Measurements from ENCODE around the gene PDE6A.
A peak's percentile ranks its signal among the peaks of the same experiment; 100 is the strongest.

The PDE6A gene

GRCh38 chr5:149963729-149964128 is 19.1 kb upstream of the PDE6A start:
- Histone ChIP-seq H3K79me2 (ENCODE audit: control insufficient read depth, insufficient read depth, low read length, unreplicated experiment) (peaks cover 27% of the 10 kb centered on the region), H3K27me3 (ENCODE audit: insufficient read depth, low read length) (no peaks in the 10 kb centered on the region), H3K4me3 (ENCODE audit: low read depth, low read length) (no peak overlapping the region), H3K27ac (ENCODE audit: low read depth, low read length) (no peak overlapping the region), H3K4me1 (ENCODE audit: control insufficient read depth, insufficient read depth, low read length, unreplicated experiment) (peaks cover 18% of the 10 kb centered on the region), H3K36me3 (ENCODE audit: insufficient read depth, low read length) (no peaks in the 10 kb centered on the region), H2AFZ (ENCODE audit: low read length, unreplicated experiment) (no peak overlapping the region)

GRCh38 chr5:149962601-149963300 is 18.2 kb upstream of the PDE6A start:
- Histone ChIP-seq H3K27ac (ENCODE audit: low read depth, low read length) (no peak overlapping the region), H3K4me1 (ENCODE audit: control insufficient read depth, insufficient read depth, low read length, unreplicated experiment) (peaks cover 18% of the 10 kb centered on the region), H3K4me3 (ENCODE audit: low read depth, low read length) (no peak overlapping the region)

GRCh38 chr5:149961957-149962409 is 17.4 kb upstream of the PDE6A start:
- Histone ChIP-seq H3K79me2 (ENCODE audit: control insufficient read depth, insufficient read depth, low read length, unreplicated experiment) (peaks cover 27% of the 10 kb centered on the region), H3K27ac (ENCODE audit: low read depth, low read length) (no peak overlapping the region; the same call in 1 of the 2 replicates), H3K4me3 (ENCODE audit: low read depth, low read length) (peak overlapping the region; percentile 93), H3K4me1 (ENCODE audit: control insufficient read depth, insufficient read depth, low read length, unreplicated experiment) (peaks cover 18% of the 10 kb centered on the region), H3K36me3 (ENCODE audit: insufficient read depth, low read length) (no peaks in the 10 kb centered on the region), H3K27me3 (ENCODE audit: insufficient read depth, low read length) (no peaks in the 10 kb centered on the region), H2AFZ (ENCODE audit: low read length, unreplicated experiment) (no peak overlapping the region)

More at GRCh38 chr5:149962601-149963300, 18.2 kb upstream of the PDE6A start:
- H2AFZ ChIP-seq (ENCODE audit: low read length, unreplicated experiment), result no peak overlapping the region
- H3K27me3 ChIP-seq (ENCODE audit: insufficient read depth, low read length), result no peaks in the 10 kb centered on the region
- no peaks in the 10 kb centered on the region for H3K36me3 ChIP-seq (ENCODE audit: insufficient read depth, low read length)
- H3K79me2 ChIP-seq (ENCODE audit: control insufficient read depth, insufficient read depth, low read length, unreplicated experiment), result peaks cover 27% of the 10 kb centered on the region

- H3K4me3 ChIP-seq (ENCODE audit: low read depth, low read length), result peak overlapping the region; percentile 93
- peaks cover 18% of the 10 kb centered on the region for H3K4me1 ChIP-seq (ENCODE audit: control insufficient read depth, insufficient read depth, low read length, unreplicated experiment)
- peaks cover 27% of the 10 kb centered on the region for H3K79me2 ChIP-seq (ENCODE audit: control insufficient read depth, insufficient read depth, low read length, unreplicated experiment)
- peak overlapping the region; percentile 52 for H2AFZ ChIP-seq (ENCODE audit: low read length, unreplicated experiment)
- H3K27ac ChIP-seq (ENCODE audit: low read depth, low read length), result peak overlapping the region; percentile 49; the same call in 1 of the 2 replicates
- no peaks in the 10 kb centered on the region for H3K36me3 ChIP-seq (ENCODE audit: insufficient read depth, low read length)
- no peaks in the 10 kb centered on the region for H3K27me3 ChIP-seq (ENCODE audit: insufficient read depth, low read length)
These were observed 16.6 kb upstream of the PDE6A start for GRCh38 chr5:149961186-149961685.

- H3K36me3 ChIP-seq (ENCODE audit: insufficient read depth, low read length), result no peaks in the 10 kb centered on the region
These were observed 15.9 kb upstream of the PDE6A start, which contains the start of gene SLC26A2 for GRCh38 chr5:149960272-149961185. TSS of gene SLC26A2 (plus strand) at chr5:149960758. CDS start at chr5:149977653, 16,895 bp downstream.

GRCh38 chr5:149959406-149960236 is 15.0 kb upstream of the PDE6A start:
- H3K27ac ChIP-seq (ENCODE audit: low read depth, low read length), result peak overlapping the region; percentile 93
- peaks cover 18% of the 10 kb centered on the region for H3K4me1 ChIP-seq (ENCODE audit: control insufficient read depth, insufficient read depth, low read length, unreplicated experiment)
- H3K4me3 ChIP-seq (ENCODE audit: low read depth, low read length), result peak overlapping the region; percentile 93
- no peaks in the 10 kb centered on the region for H3K27me3 ChIP-seq (ENCODE audit: insufficient read depth, low read length)
- H2AFZ ChIP-seq (ENCODE audit: low read length, unreplicated experiment), result peak overlapping the region; percentile 47
- peaks cover 20% of the 10 kb centered on the region for H3K79me2 ChIP-seq (ENCODE audit: control insufficient read depth, insufficient read depth, low read length, unreplicated experiment)
- no peaks in the 10 kb centered on the region for H3K36me3 ChIP-seq (ENCODE audit: insufficient read depth, low read length)

More at GRCh38 chr5:149960272-149961185, 15.9 kb upstream of the PDE6A start, which contains the start of gene SLC26A2:
- peak within 1 kb of the TSS; percentile 93 for H3K27ac ChIP-seq (ENCODE audit: low read depth, low read length)
- H3K4me1 ChIP-seq (ENCODE audit: control insufficient read depth, insufficient read depth, low read length, unreplicated experiment), result peaks cover 18% of the 10 kb centered on the region
- H3K79me2 ChIP-seq (ENCODE audit: control insufficient read depth, insufficient read depth, low read length, unreplicated experiment), result peaks cover 23% of the 10 kb centered on the region
- peak within 1 kb of the TSS; percentile 93 for H3K4me3 ChIP-seq (ENCODE audit: low read depth, low read length)
- H3K27me3 ChIP-seq (ENCODE audit: insufficient read depth, low read length), result no peaks in the 10 kb centered on the region
- H2AFZ ChIP-seq (ENCODE audit: low read length, unreplicated experiment), result peak within 1 kb of the TSS; percentile 52

GRCh38 chr5:149957855-149958254 is 13.3 kb upstream of the PDE6A start:
- H3K79me2 ChIP-seq (ENCODE audit: control insufficient read depth, insufficient read depth, low read length, unreplicated experiment), result peaks cover 16% of the 10 kb centered on the region
- H3K4me1 ChIP-seq (ENCODE audit: control insufficient read depth, insufficient read depth, low read length, unreplicated experiment), result peaks cover 18% of the 10 kb centered on the region
- no peak overlapping the region for H2AFZ ChIP-seq (ENCODE audit: low read length, unreplicated experiment)
- no peaks in the 10 kb centered on the region for H3K27me3 ChIP-seq (ENCODE audit: insufficient read depth, low read length)
- H3K36me3 ChIP-seq (ENCODE audit: insufficient read depth, low read length), result no peaks in the 10 kb centered on the region
- H3K27ac ChIP-seq (ENCODE audit: low read depth, low read length), result no peak overlapping the region
- no peak overlapping the region for H3K4me3 ChIP-seq (ENCODE audit: low read depth, low read length)

GRCh38 chr5:149956685-149957084 is 12.1 kb upstream of the PDE6A start:
- peaks cover 15% of the 10 kb centered on the region for H3K4me1 ChIP-seq (ENCODE audit: control insufficient read depth, insufficient read depth, low read length, unreplicated experiment)
- H3K36me3 ChIP-seq (ENCODE audit: insufficient read depth, low read length), result no peaks in the 10 kb centered on the region
- H3K27me3 ChIP-seq (ENCODE audit: insufficient read depth, low read length), result no peaks in the 10 kb centered on the region
- peaks cover 9% of the 10 kb centered on the region for H3K79me2 ChIP-seq (ENCODE audit: control insufficient read depth, insufficient read depth, low read length, unreplicated experiment)
- no peak overlapping the region for H3K4me3 ChIP-seq (ENCODE audit: low read depth, low read length)
- no peak overlapping the region for H3K27ac ChIP-seq (ENCODE audit: low read depth, low read length)
- no peak overlapping the region for H2AFZ ChIP-seq (ENCODE audit: low read length, unreplicated experiment)

GRCh38 chr5:149954798-149955197 is 10.2 kb upstream of the PDE6A start:
- no peaks in the 10 kb centered on the region for H3K27me3 ChIP-seq (ENCODE audit: insufficient read depth, low read length)
- H3K4me3 ChIP-seq (ENCODE audit: low read depth, low read length), result no peak overlapping the region
- peaks cover 7% of the 10 kb centered on the region for H3K4me1 ChIP-seq (ENCODE audit: control insufficient read depth, insufficient read depth, low read length, unreplicated experiment)
- H3K36me3 ChIP-seq (ENCODE audit: insufficient read depth, low read length), result no peaks in the 10 kb centered on the region
- no peaks in the 10 kb centered on the region for H3K79me2 ChIP-seq (ENCODE audit: control insufficient read depth, insufficient read depth, low read length, unreplicated experiment)
- no peak overlapping the region for H2AFZ ChIP-seq (ENCODE audit: low read length, unreplicated experiment)
- H3K27ac ChIP-seq (ENCODE audit: low read depth, low read length), result no peak overlapping the region
